Activated naive CD4-positive, alpha-beta T cell treated with anti-CD3 and anti-CD28 coated beads for 36 hours (primary cell): ENCODE results near the gene PDE11A. TPM values are rescaled to one million over a fixed set of nuclear protein-coding genes. Genes with fewer than 3 reads are reported as not detected.
A peak's percentile ranks its signal among the peaks of the same experiment; 100 is the strongest.

ENCODE experiments used
- CTCF ChIA-PET: fragments of 350-600 bp; sonication (Branson Sonifier 250); formaldehyde crosslinking; loops from one replicate; lab custom pipeline; 2021; ENCODE audit warnings: antibody characterized with exemption; lab: Charles Lee
- DNase-seq: peaks from one replicate; pipeline ENCODE4 v3.0.0-alpha.2; 2020
- H3K27ac Mint-ChIP-seq: one replicate; pipeline ENCODE4 v1.8.0; 2021; ENCODE audit warnings: mild to moderate bottlenecking, mixed read lengths
- H3K27me3 Mint-ChIP-seq: one replicate; pipeline ENCODE4 v1.8.0; 2021; ENCODE audit warnings: low read depth, mixed read lengths
- H3K36me3 Mint-ChIP-seq: one replicate; pipeline ENCODE4 v1.8.0; 2021; ENCODE audit warnings: low read depth, mixed read lengths
- H3K4me1 Mint-ChIP-seq: one replicate; pipeline ENCODE4 v1.8.0; 2021; ENCODE audit warnings: low read depth, mixed read lengths
- H3K4me3 Mint-ChIP-seq: one replicate; pipeline ENCODE4 v1.8.0; 2021; ENCODE audit warnings: mild to moderate bottlenecking, moderate library complexity, mixed read lengths
- H3K9me3 Mint-ChIP-seq: one replicate; pipeline ENCODE4 v1.8.0; 2021; ENCODE audit warnings: mixed read lengths
- intact Hi-C: fragments of 100-400 bp; cut with micrococcal nuclease; formaldehyde crosslinking; loops from one replicate; pipeline ENCODE4 v1.15.1; 2023
- total RNA-seq, 2 experiments: library from RNA; stranded (reverse); gene quantifications; one replicate each; pipeline ENCODE4 v1.2.3, GENCODE V29; 2021

The PDE11A gene
- total RNA-seq, 2 experiments from 2014 or later: not detected

DNA sequence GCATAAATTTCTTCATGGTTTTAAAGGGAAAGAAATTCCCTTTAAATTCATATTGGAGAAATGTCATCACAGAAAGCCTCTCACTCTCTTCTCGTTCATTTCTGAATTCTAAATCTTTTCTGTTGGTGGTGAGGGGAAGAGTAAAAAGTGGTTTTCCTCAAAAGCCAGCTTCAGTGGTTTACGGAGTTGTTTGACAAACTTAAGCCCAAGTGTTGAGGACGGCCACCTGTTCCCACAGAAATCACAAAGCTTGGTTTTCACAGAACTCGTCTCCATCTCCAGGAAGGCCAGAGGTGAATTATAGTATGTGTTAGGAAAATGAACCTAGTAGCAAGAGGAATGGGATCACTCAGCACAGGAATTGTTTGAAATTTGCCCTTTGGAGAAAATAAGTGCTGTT lies 316.2 kb downstream of the PDE11A start:
- H3K4me3 Mint-ChIP-seq: no peak overlapping the region
- CTCF ChIA-PET: interaction anchor here (1.3 kb wide), 1 partner anchor 11 kb away, joined by 4 read pairs; no protein-coding TSS in a partner anchor
- no peak overlapping the region for H3K27ac Mint-ChIP-seq
- H3K27me3 Mint-ChIP-seq: peaks cover 8% of the 10 kb centered on the region
- no peak for DNase-seq
- no peaks in the 10 kb centered on the region for H3K36me3 Mint-ChIP-seq
- intact Hi-C loops: no loop called here
- H3K4me1 Mint-ChIP-seq: no peaks in the 10 kb centered on the region
- H3K9me3 Mint-ChIP-seq: no peaks in the 10 kb centered on the region

DNA sequence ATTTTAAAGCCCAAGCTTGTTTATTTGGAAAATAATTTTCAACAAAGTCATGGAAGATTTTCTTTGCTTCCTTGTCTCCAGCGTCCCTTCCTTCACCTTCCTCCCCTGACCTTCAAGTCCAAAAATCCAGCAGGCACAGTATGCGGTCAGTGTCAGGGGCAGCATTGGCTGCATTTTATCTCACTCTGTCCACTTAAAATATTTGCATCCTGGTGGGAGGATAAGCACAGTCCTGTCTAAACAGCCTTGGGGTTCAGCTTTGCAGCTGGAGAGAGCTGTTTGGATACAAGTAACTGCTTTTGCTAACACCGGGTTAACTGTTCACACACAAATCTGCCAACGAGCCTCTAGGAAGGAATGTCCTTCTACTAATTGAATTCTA lies 318.1 kb downstream of the PDE11A start:
- CTCF ChIA-PET: interaction anchor here (4.4 kb wide), 1 partner anchor 8 kb away, joined by 23 read pairs; no protein-coding TSS in a partner anchor
- Mint-ChIP-seq H3K27ac (no peak overlapping the region), H3K36me3 (no peaks in the 10 kb centered on the region), H3K4me3 (no peak overlapping the region), H3K27me3 (peaks cover 5% of the 10 kb centered on the region), H3K4me1 (no peaks in the 10 kb centered on the region), H3K9me3 (no peaks in the 10 kb centered on the region)
- intact Hi-C loops: no loop called here
- DNase-seq: no peak

DNA sequence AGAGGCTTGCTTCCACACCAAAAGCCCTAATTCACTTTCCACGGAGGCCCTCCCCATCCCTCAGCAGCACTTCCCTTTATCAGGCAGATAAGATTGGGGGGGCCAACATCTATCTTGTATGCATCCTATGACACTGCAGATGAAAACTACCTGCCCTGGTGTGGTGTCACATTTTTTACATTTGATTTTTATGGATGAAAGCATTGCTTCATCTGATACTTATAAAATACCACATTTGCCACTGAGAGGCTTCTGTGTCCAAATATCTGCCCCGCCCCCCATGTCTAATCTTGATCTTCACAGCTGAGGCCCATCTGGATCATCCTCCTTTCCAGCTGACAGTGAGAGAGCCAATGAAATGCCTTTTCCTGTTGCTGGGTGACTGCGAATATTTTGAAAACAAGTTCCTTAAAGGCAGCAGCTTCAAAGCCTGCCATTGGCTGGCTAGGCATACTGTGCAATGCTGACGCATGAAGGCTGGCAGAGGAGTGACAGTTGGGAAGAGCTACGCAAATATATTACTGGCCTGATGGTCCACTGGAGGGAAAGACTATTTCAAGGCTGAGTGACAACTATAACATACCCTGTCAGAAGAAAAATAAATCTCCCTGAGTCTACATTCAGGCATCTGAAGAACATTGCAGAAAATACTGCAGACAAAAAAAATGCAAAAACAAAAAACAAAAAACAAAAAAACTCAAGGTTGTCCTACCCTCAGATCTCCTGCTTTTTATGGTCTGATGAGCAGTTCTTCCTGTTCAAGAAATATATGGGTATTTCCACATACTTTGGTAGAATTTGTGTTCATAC lies 318.7 kb downstream of the PDE11A start:
- CTCF ChIA-PET: interaction anchor here (4.4 kb wide), 1 partner anchor 9 kb away, joined by 23 read pairs; no protein-coding TSS in a partner anchor

DNA sequence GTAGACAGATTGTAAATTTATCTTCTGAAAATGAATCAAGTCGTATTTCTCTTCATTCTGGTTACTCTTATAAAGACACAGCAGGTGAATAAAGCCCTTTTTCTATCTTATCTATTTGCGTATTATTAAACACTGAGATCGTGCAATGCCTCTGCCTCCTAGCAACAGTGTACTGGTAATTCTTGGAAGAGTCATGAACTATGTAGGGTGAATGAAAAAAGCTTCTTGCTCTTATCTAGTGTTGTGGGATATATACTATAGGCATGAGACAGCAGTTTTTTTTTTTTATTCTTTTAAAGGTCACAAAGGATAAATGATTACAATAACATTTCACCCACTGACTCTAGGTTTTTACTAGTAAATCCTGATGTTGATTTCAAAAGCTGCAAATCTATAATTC lies 324.2 kb downstream of the PDE11A start:
- H3K36me3 Mint-ChIP-seq: no peaks in the 10 kb centered on the region

More for the DNA sequence above, 318.7 kb downstream of the PDE11A start:
- peak; percentile 29 for DNase-seq
- intact Hi-C loops: no loop called here
- H3K4me1 Mint-ChIP-seq: no peaks in the 10 kb centered on the region
- H3K27ac Mint-ChIP-seq: no peak overlapping the region
- no peak overlapping the region for H3K4me3 Mint-ChIP-seq
- no peaks in the 10 kb centered on the region for H3K9me3 Mint-ChIP-seq
- H3K27me3 Mint-ChIP-seq: peaks cover 5% of the 10 kb centered on the region
- no peaks in the 10 kb centered on the region for H3K36me3 Mint-ChIP-seq

DNA sequence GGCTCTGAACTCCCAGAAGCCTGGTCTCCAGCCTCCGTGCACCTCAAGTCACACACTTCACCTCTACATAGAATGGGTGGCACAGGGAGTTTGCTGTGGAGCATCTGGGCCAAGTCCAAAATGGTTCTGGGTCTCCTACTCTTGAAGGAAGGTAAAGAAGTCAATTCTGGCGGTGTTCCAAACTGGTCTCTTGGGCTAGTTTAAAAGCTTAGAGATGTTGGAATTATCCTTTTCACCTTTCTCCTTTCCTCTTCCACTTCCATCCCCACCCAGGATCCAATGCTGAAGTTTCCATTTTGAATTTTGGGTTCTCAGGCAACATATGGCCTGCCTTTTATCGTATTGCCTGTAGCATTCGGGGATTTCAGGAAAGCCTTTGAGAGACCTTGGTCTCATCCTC lies 325.2 kb downstream of the PDE11A start:
- Mint-ChIP-seq H3K27me3 (no peaks in the 10 kb centered on the region), H3K4me1 (no peaks in the 10 kb centered on the region), H3K4me3 (no peak overlapping the region), H3K27ac (no peak overlapping the region), H3K36me3 (no peaks in the 10 kb centered on the region), H3K9me3 (no peaks in the 10 kb centered on the region)
- CTCF ChIA-PET: interaction anchor here (2.0 kb wide), 1 partner anchor 16 kb away, joined by 6 read pairs; no protein-coding TSS in a partner anchor
- no peak for DNase-seq
- intact Hi-C loops: no loop called here

More for the DNA sequence above, 324.2 kb downstream of the PDE11A start:
- CTCF ChIA-PET: interaction anchor here (2.0 kb wide), 2 partner anchors 15 to 24 kb away, joined by 6 read pairs; no protein-coding TSS in a partner anchor
- no peaks in the 10 kb centered on the region for H3K9me3 Mint-ChIP-seq
- intact Hi-C loops: no loop called here
- H3K4me1 Mint-ChIP-seq: no peaks in the 10 kb centered on the region
- no peak overlapping the region for H3K4me3 Mint-ChIP-seq
- H3K27ac Mint-ChIP-seq: no peak overlapping the region
- DNase-seq: no peak
- H3K27me3 Mint-ChIP-seq: no peaks in the 10 kb centered on the region

DNA sequence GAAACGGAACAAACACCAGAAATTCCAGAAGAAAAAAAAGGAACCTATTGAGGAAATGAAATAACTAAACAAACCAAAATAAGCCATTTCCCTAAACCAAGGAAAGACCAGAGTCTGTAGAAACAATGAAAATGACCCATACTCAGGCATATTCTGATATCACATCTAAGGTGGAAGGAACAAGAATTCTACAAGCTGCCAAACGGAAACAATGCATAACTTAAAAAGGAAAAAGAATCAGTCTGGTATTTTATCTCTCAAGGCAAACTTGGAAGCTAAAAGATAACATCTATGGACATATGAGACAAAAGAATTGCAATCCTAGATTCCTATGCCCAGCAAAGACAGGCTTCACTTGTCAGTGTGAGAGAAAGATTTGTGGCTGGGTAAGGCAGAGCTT lies 326.2 kb downstream of the PDE11A start:
- Mint-ChIP-seq H3K4me1 (no peaks in the 10 kb centered on the region), H3K27me3 (no peaks in the 10 kb centered on the region), H3K4me3 (no peak overlapping the region), H3K9me3 (no peaks in the 10 kb centered on the region), H3K36me3 (no peaks in the 10 kb centered on the region), H3K27ac (no peak overlapping the region)
- intact Hi-C loops: no loop called here
- no peak for DNase-seq
- CTCF ChIA-PET: interaction anchor here (0.8 to 0.9 kb wide), 2 partner anchors 17 to 19 kb away, joined by 3 read pairs; no protein-coding TSS in a partner anchor

DNA sequence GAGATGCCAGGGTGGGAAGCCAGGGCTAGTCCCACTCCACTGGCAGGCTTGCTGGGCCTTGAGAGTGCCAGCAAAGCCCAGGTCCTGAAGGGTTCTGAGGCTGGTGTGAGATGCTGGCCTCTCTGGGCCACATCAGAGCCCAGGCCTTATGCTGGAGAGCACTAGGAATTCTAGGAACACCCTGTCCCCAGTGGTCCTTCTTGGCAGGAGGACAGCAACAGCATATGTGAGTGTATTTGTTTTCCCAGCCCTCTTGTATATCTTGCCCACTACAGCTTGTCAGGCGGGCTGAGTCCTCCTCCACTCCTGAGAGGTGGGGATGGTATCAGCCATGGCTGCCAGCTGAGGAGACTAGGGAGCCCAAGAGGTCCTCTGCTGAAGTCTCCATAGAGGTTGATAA lies 327.0 kb downstream of the PDE11A start:
- Mint-ChIP-seq H3K4me1 (no peaks in the 10 kb centered on the region), H3K9me3 (no peaks in the 10 kb centered on the region), H3K27me3 (no peaks in the 10 kb centered on the region), H3K4me3 (no peak overlapping the region), H3K27ac (no peak overlapping the region), H3K36me3 (no peaks in the 10 kb centered on the region)
- intact Hi-C loops: no loop called here
- CTCF ChIA-PET: no interaction called here
- DNase-seq: no peak

DNA sequence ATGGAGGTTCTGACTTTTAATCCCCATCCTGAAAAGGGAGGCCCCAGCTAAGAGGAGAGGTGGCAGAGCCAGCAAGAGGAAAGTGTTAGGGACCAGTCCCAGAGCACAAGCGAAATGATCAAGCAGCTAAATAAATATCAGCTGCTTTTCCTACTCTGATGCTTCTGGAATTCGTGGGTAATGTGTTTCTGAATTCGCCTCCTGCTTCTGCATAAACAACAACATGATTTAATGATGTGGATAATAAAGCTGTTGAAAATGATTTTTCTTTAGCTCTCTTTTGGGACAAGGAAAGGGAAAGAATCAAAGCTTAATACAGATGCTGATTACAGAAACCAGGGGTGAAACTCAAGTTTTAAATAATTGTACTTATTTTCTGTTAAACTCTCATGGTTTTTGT lies 329.7 kb downstream of the PDE11A start:
- intact Hi-C loops: no loop called here
- Mint-ChIP-seq H3K9me3 (no peaks in the 10 kb centered on the region), H3K4me3 (no peak overlapping the region)

DNA sequence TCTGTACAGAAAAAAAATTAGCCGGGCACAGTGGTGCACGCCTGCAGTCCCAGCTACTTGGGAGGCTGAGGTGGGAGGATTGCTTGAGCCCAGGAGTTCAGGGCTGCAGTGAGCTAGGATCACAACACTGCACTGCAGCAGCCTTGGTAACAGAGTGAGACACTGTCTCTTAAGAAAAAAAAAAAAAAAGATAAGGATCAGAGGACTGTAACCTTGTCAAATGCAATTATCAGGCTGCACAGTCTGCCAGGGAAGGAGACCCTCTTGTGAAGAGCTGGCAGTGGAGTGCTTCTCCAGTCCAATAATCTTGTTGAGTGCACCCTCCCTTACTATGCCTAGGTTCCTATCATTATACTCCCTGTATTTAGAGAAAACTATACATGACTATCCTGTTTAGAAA lies 330.7 kb downstream of the PDE11A start:
- CTCF ChIA-PET: no interaction called here
- H3K27ac Mint-ChIP-seq: no peak overlapping the region
- DNase-seq: no peak
- H3K4me1 Mint-ChIP-seq: no peaks in the 10 kb centered on the region
- no peaks in the 10 kb centered on the region for H3K36me3 Mint-ChIP-seq
- intact Hi-C loops: no loop called here
- H3K27me3 Mint-ChIP-seq: no peaks in the 10 kb centered on the region
- H3K9me3 Mint-ChIP-seq: no peaks in the 10 kb centered on the region
- H3K4me3 Mint-ChIP-seq: no peak overlapping the region

More for the DNA sequence above, 329.7 kb downstream of the PDE11A start:
- no peak for DNase-seq
- Mint-ChIP-seq H3K4me1 (no peaks in the 10 kb centered on the region), H3K27ac (no peak overlapping the region), H3K36me3 (no peaks in the 10 kb centered on the region), H3K27me3 (no peaks in the 10 kb centered on the region)
- CTCF ChIA-PET: interaction anchor here (0.8 to 0.9 kb wide), 2 partner anchors 21 to 578 kb away, joined by 3 to 4 read pairs; no protein-coding TSS in a partner anchor

DNA sequence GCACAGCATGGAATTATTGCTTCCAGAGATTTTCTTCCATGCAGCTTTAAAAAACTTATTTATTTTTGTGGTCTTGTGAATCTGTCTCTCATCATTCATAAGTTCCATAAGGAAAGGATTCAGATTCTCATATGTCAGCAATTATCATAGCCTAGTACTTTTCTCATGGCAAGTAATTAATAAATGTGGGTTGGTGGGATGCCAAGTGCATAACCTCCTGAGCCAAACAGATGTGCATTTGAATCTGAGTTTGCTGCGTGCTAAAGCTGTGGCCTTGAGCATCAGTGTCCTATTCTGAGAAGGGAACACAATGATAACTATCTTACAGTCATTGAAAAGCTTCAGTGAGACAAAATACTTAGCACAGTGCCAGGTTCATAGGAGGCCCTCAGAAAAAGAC lies 331.9 kb downstream of the PDE11A start:
- Mint-ChIP-seq H3K27me3 (no peaks in the 10 kb centered on the region), H3K4me1 (no peaks in the 10 kb centered on the region), H3K9me3 (no peaks in the 10 kb centered on the region), H3K27ac (no peak overlapping the region), H3K36me3 (no peaks in the 10 kb centered on the region), H3K4me3 (no peak overlapping the region)
- CTCF ChIA-PET: no interaction called here
- no peak for DNase-seq
- intact Hi-C loops: no loop called here

DNA sequence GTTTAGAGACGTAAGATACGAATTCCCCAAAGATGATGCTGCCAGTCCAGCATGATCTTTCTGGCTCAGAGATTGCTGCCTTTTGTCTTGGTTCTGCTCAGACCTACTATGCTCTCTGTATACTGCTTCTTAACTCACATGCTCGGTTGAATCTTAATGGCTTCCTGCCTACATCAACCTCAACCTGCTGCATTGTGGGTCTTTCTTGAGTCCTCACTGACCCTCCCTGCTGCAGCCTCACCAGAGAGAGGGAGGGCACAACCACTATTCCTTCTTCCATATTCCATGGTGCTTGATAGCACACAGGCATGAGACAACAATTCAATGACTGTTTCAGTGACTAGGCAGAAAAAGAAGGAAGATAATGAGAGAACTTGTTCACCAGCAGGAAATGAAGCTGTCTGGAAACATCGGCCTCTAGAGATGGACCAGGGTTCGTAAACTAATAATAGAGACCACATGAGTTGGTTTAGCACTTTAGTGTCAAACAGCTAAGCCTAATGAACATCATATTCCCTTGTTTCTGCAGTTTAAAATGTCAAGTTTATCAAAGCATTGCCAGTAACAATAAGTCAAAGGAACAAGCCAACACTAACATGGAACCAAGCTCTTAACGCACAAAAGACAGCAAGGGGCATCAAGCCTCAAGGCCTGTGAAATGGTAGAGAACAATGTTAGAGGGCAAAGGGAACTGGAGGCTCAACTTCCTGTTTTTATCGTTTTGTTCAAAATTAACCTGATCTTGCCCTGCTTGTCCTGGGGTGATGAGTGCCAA lies 333.9 kb downstream of the PDE11A start:
- H3K4me3 Mint-ChIP-seq: no peak overlapping the region
- H3K36me3 Mint-ChIP-seq: no peaks in the 10 kb centered on the region
- H3K4me1 Mint-ChIP-seq: no peaks in the 10 kb centered on the region
- no peak overlapping the region for H3K27ac Mint-ChIP-seq
- H3K27me3 Mint-ChIP-seq: peaks cover 3% of the 10 kb centered on the region
- no peak for DNase-seq
- intact Hi-C loops: no loop called here
- H3K9me3 Mint-ChIP-seq: no peaks in the 10 kb centered on the region
- CTCF ChIA-PET: no interaction called here

DNA sequence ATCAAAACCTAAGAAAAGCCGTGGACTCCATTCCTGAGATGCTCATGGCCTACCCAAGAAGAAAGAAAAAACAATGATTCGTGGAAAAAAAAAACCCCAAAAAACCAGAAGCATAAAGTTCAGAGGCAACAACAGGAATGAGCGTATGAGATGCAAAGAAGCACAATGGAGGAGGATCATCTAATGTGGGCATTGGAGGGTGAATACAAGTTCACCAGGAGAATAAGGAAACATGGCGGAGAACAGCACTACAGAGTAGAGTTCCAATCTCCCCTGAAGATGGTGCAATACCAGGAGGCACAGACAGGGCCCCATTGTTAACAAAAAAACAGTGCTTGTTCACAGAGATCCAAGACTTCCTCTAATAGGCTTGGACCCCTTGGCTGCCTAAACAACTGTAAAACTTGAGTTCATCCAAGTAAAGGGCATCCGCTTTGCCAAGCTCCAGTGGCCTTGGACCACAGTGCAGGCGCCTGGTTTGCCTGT lies 337.2 kb downstream of the PDE11A start:
- Mint-ChIP-seq H3K36me3 (no peaks in the 10 kb centered on the region), H3K4me3 (no peak overlapping the region), H3K27me3 (peaks cover 11% of the 10 kb centered on the region), H3K27ac (no peak overlapping the region), H3K4me1 (no peaks in the 10 kb centered on the region), H3K9me3 (no peaks in the 10 kb centered on the region)
- CTCF ChIA-PET: no interaction called here
- intact Hi-C loops: no loop called here
- no peak for DNase-seq
